ENCODE results near the gene ARHGEF28. TPM values are rescaled to one million over a fixed set of nuclear protein-coding genes. Genes with fewer than 3 reads are reported as not detected.

The ARHGEF28 gene
- total and polyA plus RNA-seq, 2 experiments from 2014 or later, result 3.5 to 11.2 TPM

GRCh38 chr5:73816656-73817420 lies 190.8 kb downstream of the ARHGEF28 start:
- H3K9me3 ChIP-seq (ENCODE audit: low read depth), result no peaks in the 10 kb centered on the region
- H3K79me2 ChIP-seq, result no peaks in the 10 kb centered on the region
- no peak overlapping the region for H3K4me2 ChIP-seq
- WGBS (ENCODE audit: low lambda C conversion rate, missing lambda C conversion rate), result 94% methylated on average over 5 of the region's 5 CpGs
- no peaks in the 10 kb centered on the region for H3K27me3 ChIP-seq
- no peak overlapping the region for H3K27ac ChIP-seq
- no peaks in the 10 kb centered on the region for H3K9me2 ChIP-seq (replicated peaks; ENCODE audit: insufficient read depth)
- TF ChIP-seq CTCF (IDR thresholded peaks at IDR 0.05; ENCODE audit: poor library complexity) (no peak), EZH2phosphoT487 (IDR thresholded peaks at IDR 0.05; ENCODE audit: low read depth, severe bottlenecking, unreplicated experiment) (no peak), EZH2 (IDR thresholded peaks at IDR 0.05; ENCODE audit: borderline replicate concordance) (no peak)
- no peaks in the 10 kb centered on the region for H4K20me1 ChIP-seq (ENCODE audit: insufficient read depth, poor library complexity, severe bottlenecking)
- DNase-seq (ENCODE audit: low spot score), result no peak
- H3K36me3 ChIP-seq (replicated peaks; ENCODE audit: insufficient read depth, low read depth), result no peaks in the 10 kb centered on the region
- H2AFZ ChIP-seq, result no peak overlapping the region
- peaks cover 8% of the 10 kb centered on the region for H3K4me1 ChIP-seq (ENCODE audit: insufficient read depth)
- H3K4me3 ChIP-seq, result no peak overlapping the region

GRCh38 chr5:73818357-73818756 lies 192.4 kb downstream of the ARHGEF28 start:
- H3K9me3 ChIP-seq (ENCODE audit: low read depth), result no peaks in the 10 kb centered on the region
- DNase-seq (ENCODE audit: low spot score), result no peak
- no peaks in the 10 kb centered on the region for H3K27me3 ChIP-seq
- H3K4me2 ChIP-seq, result no peak overlapping the region
- no peaks in the 10 kb centered on the region for H3K9me2 ChIP-seq (replicated peaks; ENCODE audit: insufficient read depth)
- H3K79me2 ChIP-seq, result no peaks in the 10 kb centered on the region
- H3K27ac ChIP-seq, result no peak overlapping the region
- no peaks in the 10 kb centered on the region for H3K36me3 ChIP-seq (replicated peaks; ENCODE audit: insufficient read depth, low read depth)
- H4K20me1 ChIP-seq (ENCODE audit: insufficient read depth, poor library complexity, severe bottlenecking), result no peaks in the 10 kb centered on the region
- TF ChIP-seq CTCF (IDR thresholded peaks at IDR 0.05; ENCODE audit: poor library complexity), result no peak
- TF ChIP-seq EZH2 (IDR thresholded peaks at IDR 0.05; ENCODE audit: borderline replicate concordance), result no peak
- no peak for TF ChIP-seq EZH2phosphoT487 (IDR thresholded peaks at IDR 0.05; ENCODE audit: low read depth, severe bottlenecking, unreplicated experiment)
- no peak overlapping the region for H2AFZ ChIP-seq
- no peak overlapping the region for H3K4me3 ChIP-seq
- peaks cover 8% of the 10 kb centered on the region for H3K4me1 ChIP-seq (ENCODE audit: insufficient read depth)

GRCh38 chr5:73820326-73820725 lies 194.3 kb downstream of the ARHGEF28 start:
- no peaks in the 10 kb centered on the region for H4K20me1 ChIP-seq (ENCODE audit: insufficient read depth, poor library complexity, severe bottlenecking)
- H2AFZ ChIP-seq, result no peak overlapping the region
- no peak for TF ChIP-seq CTCF (IDR thresholded peaks at IDR 0.05; ENCODE audit: poor library complexity)
- no peak for TF ChIP-seq EZH2phosphoT487 (IDR thresholded peaks at IDR 0.05; ENCODE audit: low read depth, severe bottlenecking, unreplicated experiment)
- no peak for TF ChIP-seq EZH2 (IDR thresholded peaks at IDR 0.05; ENCODE audit: borderline replicate concordance)
- no peak for DNase-seq (ENCODE audit: low spot score)
- no peaks in the 10 kb centered on the region for H3K9me2 ChIP-seq (replicated peaks; ENCODE audit: insufficient read depth)
- H3K36me3 ChIP-seq (replicated peaks; ENCODE audit: insufficient read depth, low read depth), result no peaks in the 10 kb centered on the region
- peaks cover 11% of the 10 kb centered on the region for H3K4me1 ChIP-seq (ENCODE audit: insufficient read depth)
- no peaks in the 10 kb centered on the region for H3K27me3 ChIP-seq
- no peak overlapping the region for H3K4me3 ChIP-seq
- WGBS (ENCODE audit: low lambda C conversion rate, missing lambda C conversion rate), result 86% methylated on average over 2 of the region's 2 CpGs
- no peak overlapping the region for H3K4me2 ChIP-seq
- no peak overlapping the region for H3K27ac ChIP-seq
- no peaks in the 10 kb centered on the region for H3K79me2 ChIP-seq
- H3K9me3 ChIP-seq (ENCODE audit: low read depth), result no peaks in the 10 kb centered on the region
